Ishikawa (cell line): ENCODE results near the gene HOXC10.

Source experiments
- CEBPB ChIP-seq: IDR thresholded peaks from 2 replicates; pipeline ENCODE4 v1.6.1; 2012
- CREB1 ChIP-seq: IDR thresholded peaks from 2 replicates; pipeline ENCODE4 v1.6.1; 2012; ENCODE audit warnings: low read depth
- EGR1 ChIP-seq: IDR thresholded peaks from 2 replicates; pipeline ENCODE4 v1.6.1; 2012
- EP300 ChIP-seq: IDR thresholded peaks from 2 replicates; pipeline ENCODE4 v1.6.1; 2012; ENCODE audit warnings: borderline replicate concordance
- FOXM1 ChIP-seq: IDR thresholded peaks from 2 replicates; pipeline ENCODE4 v1.6.1; 2012; ENCODE audit warnings: low read depth, borderline replicate concordance
- MAX ChIP-seq: IDR thresholded peaks from 2 replicates; pipeline ENCODE4 v1.6.1; 2012
- NFIC ChIP-seq: IDR thresholded peaks from 2 replicates; pipeline ENCODE4 v1.6.1; 2012
- RAD21 ChIP-seq: IDR thresholded peaks from 2 replicates; pipeline ENCODE4 v1.6.1; 2012; ENCODE audit warnings: low read depth
- TAF1 ChIP-seq: IDR thresholded peaks from 2 replicates; pipeline ENCODE4 v1.6.1; 2012; ENCODE audit warnings: low read depth, mild to moderate bottlenecking
- TCF12 ChIP-seq: IDR thresholded peaks from 2 replicates; pipeline ENCODE4 v1.6.1; 2012; ENCODE audit warnings: low read depth
- TEAD4 ChIP-seq: IDR thresholded peaks from 2 replicates; pipeline ENCODE4 v1.6.1; 2012
- YY1 ChIP-seq: IDR thresholded peaks from 2 replicates; pipeline ENCODE4 v1.6.1; 2012; ENCODE audit warnings: low read depth
- ZBTB7A ChIP-seq: IDR thresholded peaks from 2 replicates; pipeline ENCODE4 v1.6.1; 2012; ENCODE audit warnings: low read depth
- TF ChIP-seq, protein P1 (sequence below): IDR thresholded peaks from 2 replicates; pipeline ENCODE4 v1.6.1; 2012; ENCODE audit warnings: low read depth, mild to moderate bottlenecking
- TF ChIP-seq, protein P2 (sequence below): IDR thresholded peaks from 2 replicates; pipeline ENCODE4 v1.6.1; 2012

HOXC10 gene

GRCh38 chr12:54031480-54031879, 46.5 kb downstream of the HOXC10 start:
- TF ChIP-seq, protein P1, sequence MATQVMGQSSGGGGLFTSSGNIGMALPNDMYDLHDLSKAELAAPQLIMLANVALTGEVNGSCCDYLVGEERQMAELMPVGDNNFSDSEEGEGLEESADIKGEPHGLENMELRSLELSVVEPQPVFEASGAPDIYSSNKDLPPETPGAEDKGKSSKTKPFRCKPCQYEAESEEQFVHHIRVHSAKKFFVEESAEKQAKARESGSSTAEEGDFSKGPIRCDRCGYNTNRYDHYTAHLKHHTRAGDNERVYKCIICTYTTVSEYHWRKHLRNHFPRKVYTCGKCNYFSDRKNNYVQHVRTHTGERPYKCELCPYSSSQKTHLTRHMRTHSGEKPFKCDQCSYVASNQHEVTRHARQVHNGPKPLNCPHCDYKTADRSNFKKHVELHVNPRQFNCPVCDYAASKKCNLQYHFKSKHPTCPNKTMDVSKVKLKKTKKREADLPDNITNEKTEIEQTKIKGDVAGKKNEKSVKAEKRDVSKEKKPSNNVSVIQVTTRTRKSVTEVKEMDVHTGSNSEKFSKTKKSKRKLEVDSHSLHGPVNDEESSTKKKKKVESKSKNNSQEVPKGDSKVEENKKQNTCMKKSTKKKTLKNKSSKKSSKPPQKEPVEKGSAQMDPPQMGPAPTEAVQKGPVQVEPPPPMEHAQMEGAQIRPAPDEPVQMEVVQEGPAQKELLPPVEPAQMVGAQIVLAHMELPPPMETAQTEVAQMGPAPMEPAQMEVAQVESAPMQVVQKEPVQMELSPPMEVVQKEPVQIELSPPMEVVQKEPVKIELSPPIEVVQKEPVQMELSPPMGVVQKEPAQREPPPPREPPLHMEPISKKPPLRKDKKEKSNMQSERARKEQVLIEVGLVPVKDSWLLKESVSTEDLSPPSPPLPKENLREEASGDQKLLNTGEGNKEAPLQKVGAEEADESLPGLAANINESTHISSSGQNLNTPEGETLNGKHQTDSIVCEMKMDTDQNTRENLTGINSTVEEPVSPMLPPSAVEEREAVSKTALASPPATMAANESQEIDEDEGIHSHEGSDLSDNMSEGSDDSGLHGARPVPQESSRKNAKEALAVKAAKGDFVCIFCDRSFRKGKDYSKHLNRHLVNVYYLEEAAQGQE: no peak
- TF ChIP-seq ZBTB7A (no peak), EP300 (no peak), TAF1 (no peak), YY1 (no peak), TCF12 (no peak), CEBPB (no peak), EGR1 (no peak), NFIC (no peak), TEAD4 (no peak), MAX (no peak), CREB1 (no peak)
- TF ChIP-seq, protein P2, sequence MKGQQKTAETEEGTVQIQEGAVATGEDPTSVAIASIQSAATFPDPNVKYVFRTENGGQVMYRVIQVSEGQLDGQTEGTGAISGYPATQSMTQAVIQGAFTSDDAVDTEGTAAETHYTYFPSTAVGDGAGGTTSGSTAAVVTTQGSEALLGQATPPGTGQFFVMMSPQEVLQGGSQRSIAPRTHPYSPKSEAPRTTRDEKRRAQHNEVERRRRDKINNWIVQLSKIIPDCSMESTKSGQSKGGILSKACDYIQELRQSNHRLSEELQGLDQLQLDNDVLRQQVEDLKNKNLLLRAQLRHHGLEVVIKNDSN: no peak

- no peak for TF ChIP-seq TAF1
- TF ChIP-seq EGR1: 0 out of 2 replicates have a peak, but pooled peaks have one; percentile 1
Observed at GRCh38 chr12:54032086-54032619, 47.2 kb downstream of the HOXC10 start.

- TF ChIP-seq, protein P2: peak; percentile 80
- TF ChIP-seq YY1 (0 out of 2 replicates have a peak, but pooled peaks have one; percentile 8), RAD21 (peak; percentile 90), NFIC (no peak), EGR1 (0 out of 2 replicates have a peak, but pooled peaks have one; percentile 2), CREB1 (no peak), ZBTB7A (no peak), CEBPB (no peak), MAX (peak; percentile 25; the same call in 1 of the 2 replicates)
Observed at GRCh38 chr12:54032627-54033100, 47.7 kb downstream of the HOXC10 start, which contains the start of gene HOXC5. Gene HOXC5 (plus strand): TSS chr12:54033050. CDS start chr12:54033123, 73 bp downstream.

DNA sequence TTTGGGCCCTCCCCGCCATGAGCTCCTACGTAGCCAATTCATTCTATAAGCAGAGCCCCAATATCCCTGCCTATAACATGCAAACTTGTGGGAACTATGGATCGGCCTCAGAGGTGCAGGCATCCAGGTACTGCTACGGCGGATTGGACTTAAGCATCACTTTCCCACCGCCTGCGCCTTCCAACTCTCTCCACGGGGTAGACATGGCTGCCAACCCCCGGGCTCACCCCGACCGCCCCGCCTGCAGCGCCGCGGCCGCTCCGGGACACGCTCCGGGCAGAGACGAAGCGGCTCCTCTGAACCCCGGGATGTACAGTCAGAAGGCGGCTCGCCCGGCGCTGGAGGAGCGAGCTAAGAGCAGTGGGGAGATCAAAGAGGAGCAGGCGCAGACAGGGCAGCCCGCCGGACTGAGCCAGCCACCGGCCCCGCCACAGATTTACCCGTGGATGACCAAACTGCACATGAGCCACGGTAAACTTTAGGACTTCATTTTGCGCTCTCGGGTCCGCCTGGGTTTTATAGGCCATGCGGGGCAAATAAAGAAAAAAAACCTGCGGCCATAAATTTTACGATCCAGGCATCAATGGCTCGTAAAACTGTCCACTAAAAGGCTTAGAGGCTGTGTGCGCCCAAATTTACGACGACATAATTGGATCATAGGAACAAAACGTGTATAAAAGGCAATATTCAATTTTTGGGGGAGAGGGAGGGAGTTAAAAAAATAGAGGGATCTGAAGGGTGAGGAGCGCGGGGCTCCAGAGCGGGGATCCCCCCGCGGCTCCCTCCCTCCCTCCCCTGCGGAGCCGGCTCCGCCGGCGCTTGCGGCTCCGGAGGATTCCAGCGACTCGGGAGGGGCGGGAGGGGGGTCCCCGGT, 48.4 kb downstream of the HOXC10 start:
- no peak for TF ChIP-seq TCF12
- TF ChIP-seq EGR1: no peak
- TF ChIP-seq, protein P1: no peak
- no peak for TF ChIP-seq ZBTB7A
- no peak for TF ChIP-seq TAF1
- TF ChIP-seq CEBPB: no peak
- no peak for TF ChIP-seq CREB1
- TF ChIP-seq RAD21: no peak
- no peak for TF ChIP-seq YY1
- TF ChIP-seq NFIC: no peak
- no peak for TF ChIP-seq MAX
- no peak for TF ChIP-seq EP300
- no peak for TF ChIP-seq FOXM1
- no peak for TF ChIP-seq TEAD4
- TF ChIP-seq, protein P2: no peak

DNA sequence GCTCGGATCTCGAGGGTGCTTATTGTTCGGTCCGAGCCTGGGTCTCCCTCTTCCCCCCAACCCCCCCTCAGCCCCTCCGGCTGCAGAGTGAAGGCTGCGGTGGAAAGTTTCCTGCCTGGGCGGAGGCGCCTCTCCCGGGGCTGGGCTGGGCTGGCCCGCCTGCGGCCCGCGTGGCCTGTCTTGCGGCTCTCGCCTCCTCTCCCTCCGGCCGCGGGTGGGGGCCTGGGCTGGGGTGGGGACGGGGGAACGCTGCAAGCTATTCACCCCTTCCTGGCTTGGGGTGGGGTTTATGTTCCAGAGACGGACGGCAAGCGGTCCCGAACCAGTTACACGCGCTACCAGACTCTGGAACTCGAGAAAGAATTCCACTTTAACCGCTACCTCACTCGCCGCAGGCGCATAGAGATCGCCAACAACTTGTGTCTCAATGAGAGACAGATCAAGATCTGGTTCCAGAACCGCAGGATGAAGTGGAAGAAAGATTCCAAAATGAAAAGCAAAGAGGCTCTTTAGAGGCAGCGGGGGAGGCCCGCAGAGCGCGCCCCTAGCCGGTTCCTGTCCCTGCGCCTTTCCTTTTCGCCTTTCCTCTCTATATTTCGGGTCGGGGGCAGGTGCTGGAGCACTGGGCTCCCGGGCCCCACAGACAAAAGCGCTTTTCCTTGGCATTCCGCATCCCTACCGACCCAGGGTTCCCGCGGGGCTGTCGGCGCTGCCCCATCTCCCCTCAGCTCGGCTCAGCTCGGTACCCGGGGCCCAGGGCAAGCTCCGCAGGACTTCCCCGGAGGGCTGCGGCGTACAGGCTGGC, 49.2 kb downstream of the HOXC10 start:
- TF ChIP-seq EGR1 (no peak), TCF12 (no peak)
